GM19455 (cell line): Measurements from ENCODE around the gene VSIG10.

Experiments used
- ATAC-seq: cut with Tn5 transposase; IDR thresholded peaks from one replicate; pipeline ENCODE4 v1.9.1; 2021; ENCODE audit not compliant: unreplicated experiment

Gene VSIG10

GRCh38 chr12:118061011-118061872, 42.6 kb downstream of the VSIG10 start, which contains the start of gene WSB2:
Gene WSB2, minus strand, starts transcription at chr12:118061179. Its CDS starts 131 bp downstream, at chr12:118061048.
- peak; percentile 36 for ATAC-seq

DNA sequence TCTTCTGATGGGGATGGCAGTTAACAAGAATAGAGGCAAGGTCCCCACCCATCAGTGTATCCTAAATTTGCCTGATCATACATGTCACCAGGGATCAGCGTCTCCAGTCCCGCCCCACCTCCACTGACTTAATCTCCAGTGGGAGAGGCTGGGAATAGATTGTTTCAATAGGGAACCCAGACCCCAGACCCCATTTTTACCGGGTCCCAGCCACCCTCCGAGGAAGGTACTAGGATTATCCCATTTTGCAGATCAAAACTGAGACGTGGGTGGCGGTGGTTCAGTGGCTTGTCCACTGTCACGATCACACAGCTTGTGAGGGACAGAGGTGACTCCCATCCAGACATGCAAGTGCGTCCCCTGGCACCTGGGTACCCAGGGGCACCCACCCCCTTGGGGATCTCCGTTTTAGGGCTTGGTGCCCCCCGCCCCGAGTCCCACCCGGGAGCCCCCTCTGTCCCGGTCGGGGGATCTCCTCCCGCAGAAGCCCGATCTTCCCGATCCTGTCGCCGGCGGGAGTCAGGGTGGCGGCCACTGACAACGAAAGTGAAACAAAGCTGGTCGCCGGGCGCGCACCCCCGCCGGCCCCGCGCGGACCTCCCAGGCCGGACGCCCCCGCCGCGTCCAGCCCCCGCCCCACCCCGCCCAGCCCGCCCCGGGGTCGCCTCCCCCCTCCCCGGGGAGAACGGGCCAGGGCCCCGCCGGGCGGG, 43.4 kb downstream of the VSIG10 start:
- peak; percentile 47 for ATAC-seq

DNA sequence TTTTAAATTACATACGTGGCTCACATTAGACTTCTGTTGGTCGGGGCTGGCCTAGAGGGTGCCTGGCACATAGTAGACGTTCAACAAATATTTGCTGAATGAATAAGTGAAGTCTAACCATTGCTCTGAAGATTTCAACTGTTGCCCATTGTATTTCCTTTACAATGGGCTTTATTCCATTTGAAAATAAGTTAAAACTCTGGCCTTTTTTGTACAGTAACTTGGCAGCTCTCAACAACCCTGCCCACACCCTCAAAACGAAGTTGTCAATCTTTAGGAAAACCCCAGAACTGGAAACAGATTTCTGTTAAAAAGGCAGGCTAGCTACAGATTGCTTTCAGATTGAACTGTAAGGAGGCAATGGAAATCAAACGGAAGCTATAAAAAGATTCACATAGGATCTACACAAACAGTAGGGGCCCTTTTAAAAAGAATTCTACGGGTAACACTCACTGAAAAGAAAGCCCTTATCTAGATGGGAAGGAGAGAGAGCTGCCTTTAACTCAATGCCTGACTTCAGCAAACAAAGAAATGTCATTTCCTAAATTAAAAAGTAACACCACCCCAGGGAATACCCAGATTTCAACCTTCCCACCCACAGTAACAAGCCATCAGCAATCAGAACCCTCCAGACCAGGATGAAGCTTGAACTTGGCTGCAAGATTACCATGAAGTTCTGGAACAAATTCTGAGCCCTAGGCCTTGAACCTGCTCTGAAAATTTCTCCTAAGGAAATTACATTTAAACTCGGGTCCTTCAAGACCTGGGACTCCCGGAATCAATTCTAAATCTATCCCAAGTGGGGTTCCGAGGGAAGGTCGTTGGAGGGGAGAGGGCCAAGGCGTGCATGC, 44.2 kb downstream of the VSIG10 start:
- ATAC-seq: no peak

GRCh38 chr12:118058881-118059280, 44.9 kb downstream of the VSIG10 start:
- ATAC-seq: no peak

DNA sequence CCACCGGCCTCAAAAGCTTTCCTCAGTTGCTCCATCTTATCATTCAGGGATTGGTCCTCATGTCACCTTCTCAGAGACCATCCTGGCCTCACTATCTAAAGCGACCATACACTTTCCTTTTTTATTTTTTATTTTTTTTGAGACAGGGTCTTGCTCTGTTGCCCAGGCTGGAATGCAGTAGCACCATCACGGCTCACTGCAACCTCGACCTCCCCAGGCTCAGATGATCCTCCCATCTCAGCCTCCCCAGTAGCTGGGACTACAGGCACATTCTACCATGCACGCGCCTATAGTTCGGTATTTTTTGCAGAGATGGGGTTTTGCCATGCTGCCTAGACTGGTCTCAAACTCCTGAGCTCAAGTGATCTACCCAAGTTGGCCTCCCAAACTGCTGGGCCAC, 45.6 kb downstream of the VSIG10 start:
- ATAC-seq: no peak

DNA sequence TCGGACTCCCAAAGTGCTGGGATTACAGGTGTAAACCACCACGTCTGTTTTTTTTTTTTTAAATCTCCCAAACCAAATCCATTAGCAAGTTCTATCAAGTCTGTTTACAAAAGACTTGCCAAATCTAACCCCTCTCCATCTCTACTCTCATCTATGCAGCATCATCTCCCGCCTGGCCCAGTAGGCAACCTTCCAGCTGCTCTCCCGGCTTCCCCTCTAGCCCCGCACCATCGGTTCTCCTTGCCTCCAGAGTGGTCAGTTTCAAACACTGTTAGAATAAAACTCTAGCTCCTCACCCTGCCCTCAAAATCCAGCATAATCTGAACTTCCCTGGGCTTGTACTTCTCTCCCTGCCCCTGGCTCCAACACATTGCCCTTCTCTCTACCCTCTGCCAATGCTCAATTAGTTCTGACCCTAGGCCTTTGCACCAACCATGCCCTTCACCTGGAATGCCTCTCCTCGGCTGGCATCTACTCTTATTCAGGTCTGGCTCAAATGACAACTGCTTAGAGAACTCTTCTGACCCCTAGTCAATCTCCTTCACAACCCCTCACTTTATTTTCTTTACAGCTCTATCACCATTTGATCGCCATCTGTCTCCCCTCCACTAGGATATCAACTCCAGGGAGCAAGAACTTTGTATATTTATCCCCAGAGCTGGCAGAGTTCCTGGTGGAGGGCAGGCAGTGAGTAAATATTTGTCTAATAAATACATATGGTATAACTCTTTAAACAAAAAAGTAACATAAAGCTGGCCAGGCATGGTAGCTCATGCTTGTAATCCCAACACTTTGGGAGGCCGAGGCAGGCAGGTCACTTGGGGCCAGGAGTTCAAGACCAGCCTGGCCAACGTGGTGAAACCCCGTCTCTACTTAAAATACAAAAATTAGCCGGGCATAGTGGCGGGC, 47.7 kb downstream of the VSIG10 start:
- ATAC-seq: no peak

DNA sequence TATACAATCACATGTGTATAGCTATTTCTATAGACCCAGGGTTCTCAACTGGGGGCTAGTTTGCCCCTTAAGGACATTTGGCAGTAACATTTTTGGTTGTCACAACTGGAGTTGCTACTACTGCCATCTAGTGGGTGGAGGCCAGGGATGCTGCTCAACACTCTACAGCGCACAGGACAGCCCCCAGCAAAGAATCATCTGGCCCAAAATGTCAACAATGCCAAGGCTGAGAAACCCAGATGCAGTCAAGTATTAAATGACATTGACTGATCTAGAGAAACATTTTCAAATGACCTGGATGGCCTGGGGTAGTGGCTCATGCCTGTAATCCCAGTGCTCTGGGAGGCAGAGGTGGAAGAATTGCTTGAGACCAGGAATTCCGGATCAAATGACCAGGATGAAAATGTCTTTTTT, 48.7 kb downstream of the VSIG10 start:
- peak; percentile 71 for ATAC-seq

GRCh38 chr12:118053071-118053985, 50.5 kb downstream of the VSIG10 start:
- no peak for ATAC-seq

- ATAC-seq: no peak
These were observed 51.3 kb downstream of the VSIG10 start for GRCh38 chr12:118052324-118053070.

- ATAC-seq: no peak
These were observed 52.6 kb downstream of the VSIG10 start for GRCh38 chr12:118050972-118051910.

DNA sequence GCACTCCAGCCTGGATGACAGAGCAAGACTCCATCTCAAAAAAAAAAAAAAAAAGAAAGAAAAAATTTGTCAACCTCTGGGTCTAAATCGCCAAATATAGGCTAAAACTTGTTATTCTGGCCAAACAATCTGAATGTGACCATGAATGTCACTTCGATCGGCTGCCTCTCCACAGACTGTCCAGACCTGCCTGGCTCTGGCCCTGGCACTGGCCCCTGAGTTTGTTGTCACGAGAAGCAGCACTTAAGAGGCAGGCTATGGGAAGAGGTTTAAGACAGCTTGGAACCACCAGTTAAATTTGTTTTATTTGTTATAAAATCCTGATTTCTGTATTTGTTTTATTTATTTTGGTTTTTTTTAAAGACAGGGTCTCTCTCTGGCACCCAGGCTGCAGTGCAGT, 57.4 kb downstream of the VSIG10 start:
- ATAC-seq: no peak

GRCh38 chr12:118044577-118044976, 59.2 kb downstream of the VSIG10 start:
- ATAC-seq: no peak

GRCh38 chr12:118044075-118044474, 59.7 kb downstream of the VSIG10 start:
- no peak for ATAC-seq

GRCh38 chr12:118042091-118042490, 61.7 kb downstream of the VSIG10 start:
- no peak for ATAC-seq

DNA sequence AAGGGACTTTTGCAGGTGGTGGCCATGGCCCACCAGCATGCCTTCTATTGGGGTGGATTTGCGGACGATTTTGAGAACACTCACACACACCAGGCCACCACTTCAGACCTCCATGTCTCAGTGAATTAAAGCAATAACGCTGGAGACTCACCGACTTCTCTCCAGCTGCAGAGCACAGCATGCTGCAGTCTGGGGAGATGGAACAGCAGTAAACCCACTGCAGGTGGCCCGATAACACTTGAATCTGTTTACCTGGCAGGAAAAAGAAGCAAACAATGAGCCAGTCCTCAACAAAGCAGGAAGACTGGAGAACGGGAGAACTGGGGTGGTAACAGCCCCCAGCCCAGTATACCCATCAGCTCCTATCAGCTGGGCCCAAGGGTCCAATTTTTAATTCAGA, 65.7 kb downstream of the VSIG10 start:
- no peak for ATAC-seq

DNA sequence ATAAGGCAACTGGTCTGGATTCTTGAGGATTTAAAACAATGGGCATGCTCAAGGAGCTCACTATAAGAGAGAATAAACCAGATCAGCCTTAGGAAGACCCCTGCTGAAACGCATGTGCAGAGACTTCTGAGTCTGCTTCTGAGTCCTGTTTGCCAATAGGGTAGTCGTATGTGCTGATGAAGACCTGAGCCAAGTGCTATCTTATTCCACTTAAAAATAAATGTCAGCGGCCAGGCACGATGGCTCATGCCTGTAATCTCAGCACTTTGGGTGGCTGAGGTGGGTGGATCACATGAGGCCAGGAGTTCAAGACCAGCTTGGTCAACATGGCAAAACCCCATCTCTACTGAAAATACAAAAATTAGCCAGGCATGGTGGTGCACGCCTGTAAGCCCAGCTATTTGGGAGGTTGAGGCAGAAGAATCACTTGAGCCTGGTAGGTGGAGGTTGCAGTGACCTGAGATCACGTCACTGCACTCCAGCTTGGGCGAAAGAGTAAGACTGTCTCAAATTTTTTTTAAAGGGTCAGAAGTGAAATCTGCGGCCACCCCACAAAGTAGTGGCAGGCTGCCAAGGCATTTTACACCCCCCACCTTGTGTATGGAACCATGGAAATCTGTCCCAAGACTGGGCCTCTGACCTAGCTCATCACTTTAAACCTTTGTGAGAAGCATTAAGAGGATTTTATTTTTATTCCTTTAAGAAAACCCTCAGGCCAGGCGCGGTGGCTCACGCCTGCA, 67.0 kb downstream of the VSIG10 start:
- ATAC-seq: no peak
